NCI-H748 (cell line): Measurements from ENCODE around the gene INHBA.

Experiments used
- DNase-seq: peaks from one replicate; lab custom pipeline; 2025; ENCODE audit not compliant: unreplicated experiment; lab: John Stamatoyannopoulos, UW

Gene INHBA

DNA sequence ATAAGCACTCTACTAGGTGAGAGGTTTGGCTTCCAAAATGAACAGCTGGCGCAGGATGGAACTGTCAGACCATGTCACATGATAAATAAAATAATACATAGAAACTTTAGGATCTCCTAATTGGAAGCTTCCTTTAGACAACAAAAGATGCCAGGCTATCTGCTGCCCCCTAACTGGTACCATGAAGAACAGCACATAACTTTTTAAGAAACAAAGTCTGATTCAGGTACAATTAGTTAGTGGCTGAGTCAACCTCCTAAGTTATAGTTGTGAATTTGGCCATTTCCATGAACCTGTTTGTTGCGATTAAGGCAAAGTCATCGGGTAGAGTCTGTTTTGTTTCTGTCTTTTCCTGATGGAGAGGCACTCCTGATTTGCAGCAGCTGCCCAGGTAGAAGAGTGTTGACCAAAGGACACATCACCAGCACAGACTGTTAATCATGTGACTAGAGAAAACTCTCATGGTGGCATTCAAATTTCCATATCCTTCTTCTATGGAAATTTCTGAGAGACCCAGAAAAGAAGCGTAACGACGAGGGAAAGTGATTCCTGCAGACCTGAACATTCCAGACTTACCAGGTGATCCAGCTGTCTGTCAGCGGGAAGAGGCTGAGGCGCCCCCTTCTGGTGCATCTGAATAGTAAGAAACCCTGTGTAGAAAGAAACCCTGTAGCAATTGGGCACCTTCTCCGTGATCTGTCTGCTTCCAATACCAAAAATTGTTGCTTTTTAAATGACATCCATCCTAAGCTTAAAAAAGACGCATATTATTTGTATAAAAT is 8.6 kb upstream of the INHBA start:
- DNase-seq, result peak; percentile 3

DNA sequence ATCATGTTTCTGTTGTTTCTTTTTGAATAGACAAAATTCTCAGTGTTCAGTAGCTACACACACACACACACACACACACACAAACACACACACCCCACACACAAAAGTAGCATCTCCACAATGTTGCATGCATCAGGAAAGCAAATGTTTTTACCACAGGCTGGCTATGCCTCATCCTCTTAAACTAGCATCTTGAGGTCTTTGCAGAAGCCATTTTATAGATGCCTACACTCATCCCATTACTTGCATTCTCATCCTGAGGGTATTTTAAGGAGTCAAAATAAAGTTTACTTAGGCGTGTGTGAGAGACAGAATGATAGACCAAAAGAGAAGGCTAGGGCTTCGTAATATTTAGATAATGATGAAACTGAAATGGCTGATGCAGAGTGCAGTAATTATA is 7.9 kb upstream of the INHBA start:
- DNase-seq, result no peak

DNA sequence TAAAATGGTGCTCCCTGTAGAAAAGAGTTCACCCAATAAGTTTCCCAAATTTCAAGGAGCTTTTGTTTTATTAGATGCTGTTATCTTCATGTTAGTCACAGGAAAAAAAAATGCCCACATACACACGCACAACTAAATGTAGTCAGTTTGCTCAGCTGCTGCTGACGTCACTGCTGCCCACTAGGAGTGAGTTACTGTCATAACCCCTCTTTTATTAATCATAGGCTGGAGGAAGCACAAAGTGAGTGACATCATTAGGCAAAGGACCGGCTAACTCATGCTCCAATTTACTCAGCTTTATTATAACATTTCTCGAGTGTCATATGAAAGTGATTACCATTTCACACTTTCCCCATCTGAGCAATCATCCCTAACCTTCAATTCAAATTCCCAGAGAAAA is 6.7 kb upstream of the INHBA start:
- no peak for DNase-seq

DNA sequence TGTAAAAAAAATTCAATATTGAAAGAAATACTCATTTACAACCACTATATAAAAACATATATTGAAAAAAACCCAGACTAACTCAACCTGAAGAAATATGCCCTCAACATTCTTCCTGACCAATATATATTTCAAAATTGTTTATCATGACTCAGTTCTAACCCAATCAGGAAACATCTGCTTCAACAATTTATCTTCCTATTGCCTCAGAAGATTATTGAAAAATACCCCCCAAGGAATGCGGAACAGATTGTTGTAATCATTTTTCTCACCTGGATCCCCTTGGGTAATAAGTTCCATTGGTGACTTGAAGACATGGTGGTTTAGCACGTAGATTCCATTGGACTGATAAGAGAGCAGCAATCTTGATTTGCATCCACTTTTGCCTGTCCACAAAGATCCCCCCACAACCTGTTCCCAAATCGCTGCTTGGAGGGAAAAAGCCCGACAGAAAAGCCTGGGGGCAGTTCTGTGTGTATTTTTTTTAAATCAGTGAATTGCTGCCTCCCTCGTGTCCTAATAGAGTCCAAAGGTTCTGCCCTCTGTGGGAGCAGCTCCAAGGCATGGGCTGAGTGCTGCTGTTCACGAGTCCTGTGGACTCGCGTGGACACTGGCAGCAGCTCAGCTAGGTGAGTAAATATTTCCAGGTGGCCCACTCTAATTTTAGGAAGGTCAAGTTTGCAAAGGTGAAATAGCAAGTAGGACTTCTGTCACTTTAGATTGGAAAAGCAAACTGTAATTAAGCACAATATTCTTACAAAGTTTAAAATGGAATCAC is 5.9 kb upstream of the INHBA start:
- no peak for DNase-seq

- DNase-seq, result no peak
These were observed 3.5 kb upstream of the INHBA start for GRCh38 chr7:41706228-41706930.

DNA sequence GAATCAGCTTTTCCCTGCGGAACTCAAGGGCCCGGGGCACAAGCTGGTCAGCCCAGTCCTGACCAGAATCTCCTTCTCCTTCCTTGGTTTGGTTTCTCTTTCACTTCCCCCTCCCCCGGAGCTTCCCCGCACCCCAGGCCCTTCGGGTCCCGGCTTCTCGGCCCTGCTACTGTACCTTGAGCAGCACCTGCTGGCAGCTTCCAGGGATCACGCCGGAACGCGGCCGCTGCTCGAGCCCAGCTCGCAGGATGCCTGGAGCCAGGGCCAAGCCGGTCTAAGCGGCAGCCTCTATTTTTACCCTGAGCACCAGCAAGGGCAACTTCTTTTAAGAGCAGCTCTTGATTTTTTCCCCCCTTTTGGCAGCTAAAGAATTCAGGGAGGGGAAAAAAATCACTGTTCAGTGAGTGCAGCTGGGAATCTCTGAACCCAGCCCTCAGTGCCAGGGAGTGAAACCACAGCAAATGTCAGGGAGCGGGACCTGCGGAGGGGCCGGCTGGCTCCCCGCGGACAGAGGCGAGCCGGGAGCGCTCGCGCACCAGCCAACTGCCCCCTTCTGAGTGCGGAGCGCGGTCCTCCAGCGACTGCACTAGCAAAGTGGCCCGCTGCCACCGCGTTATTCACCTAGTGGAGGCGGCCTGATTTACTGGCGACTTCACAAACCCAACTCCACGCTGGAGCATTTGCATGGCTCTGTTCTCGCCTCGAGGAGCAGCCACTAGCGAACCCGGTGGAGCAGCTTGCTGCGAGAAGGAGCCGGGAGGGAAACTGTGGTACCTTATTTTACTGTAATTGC is 2.4 kb upstream of the INHBA start:
- DNase-seq, result peak; percentile 57

- DNase-seq, result no peak
These were observed 1.6 kb downstream of the INHBA start for GRCh38 chr7:41701068-41701941.

DNA sequence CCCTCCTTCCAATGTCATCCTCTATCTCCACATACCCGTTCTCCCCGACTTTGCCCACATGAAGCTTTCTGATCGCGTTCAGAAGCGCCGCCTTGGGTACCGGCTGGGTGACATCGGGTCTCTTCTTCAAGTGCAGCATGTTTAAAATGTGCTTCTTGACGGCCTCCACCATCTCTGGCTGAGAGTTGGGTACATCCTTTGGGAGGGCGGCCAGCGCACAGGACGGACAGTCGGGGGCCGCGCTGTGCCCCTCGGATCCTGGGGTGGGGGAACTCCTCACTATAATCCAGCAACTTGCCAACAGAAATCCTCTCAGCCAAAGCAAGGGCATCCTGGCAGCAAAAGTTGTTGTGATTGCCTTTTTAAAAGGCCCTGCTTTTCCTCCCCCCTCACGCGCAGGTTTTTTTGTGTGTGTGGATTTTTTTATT is 2.8 kb downstream of the INHBA start:
- DNase-seq, result no peak

GRCh38 chr7:41699516-41699915 is 3.4 kb downstream of the INHBA start:
- no peak for DNase-seq

DNA sequence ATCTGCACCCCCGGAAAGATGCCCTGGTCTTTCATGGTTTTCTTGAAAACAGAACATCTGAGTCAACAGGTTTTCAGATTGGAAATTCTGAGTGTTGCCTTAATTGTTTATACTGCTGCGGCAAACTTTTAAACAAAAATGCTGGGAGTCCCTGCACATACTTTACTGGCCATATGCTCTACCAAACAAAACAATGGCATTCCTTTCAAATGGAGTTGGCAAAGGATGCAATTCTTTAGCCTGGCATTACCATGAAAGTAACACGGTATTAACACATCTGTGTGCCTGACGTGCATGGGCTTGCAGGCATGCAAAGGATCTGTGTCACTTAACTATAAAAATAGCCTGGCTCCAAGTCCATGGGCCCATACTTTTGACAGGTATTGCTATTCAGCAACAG is 4.2 kb downstream of the INHBA start:
- no peak for DNase-seq

GRCh38 chr7:41698114-41698513 is 4.8 kb downstream of the INHBA start:
- no peak for DNase-seq

- peak; percentile 45 for DNase-seq
These were observed 6.5 kb downstream of the INHBA start for GRCh38 chr7:41696323-41696916.

DNA sequence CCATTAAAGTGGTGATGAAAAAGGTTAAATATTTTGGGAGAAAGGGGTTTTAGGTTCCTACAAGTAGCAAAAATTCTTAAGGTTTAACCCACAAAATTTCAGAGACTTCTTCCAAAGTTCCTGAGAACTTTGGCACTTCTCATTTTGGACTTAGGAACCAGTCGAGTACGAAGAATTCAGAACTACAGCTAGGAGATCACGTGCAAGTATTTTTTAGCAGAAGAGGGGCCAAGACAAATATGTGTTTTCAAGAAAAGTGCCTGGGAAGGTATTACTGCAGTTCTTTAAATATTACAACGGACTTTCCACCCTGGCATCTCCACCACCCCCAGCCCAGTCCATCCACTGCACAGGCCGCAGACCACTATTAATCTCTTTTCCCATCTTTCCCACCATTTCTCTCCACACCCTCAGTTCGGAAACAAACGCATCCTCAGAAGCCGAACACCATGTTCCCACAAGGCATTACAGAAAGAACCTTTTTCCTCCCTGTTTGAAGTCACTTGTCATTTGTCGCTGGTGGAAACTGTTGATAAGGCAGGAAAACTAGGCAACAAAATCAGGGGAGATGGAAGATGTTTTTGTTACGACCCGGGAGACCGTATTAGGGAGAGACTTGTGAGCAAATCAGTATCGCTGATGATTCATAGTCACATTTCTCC is 7.1 kb downstream of the INHBA start:
- no peak for DNase-seq

- DNase-seq, result no peak
These were observed 8.4 kb downstream of the INHBA start for GRCh38 chr7:41694495-41694894.

- DNase-seq, result no peak
These were observed 9.5 kb downstream of the INHBA start for GRCh38 chr7:41693150-41693997.

GRCh38 chr7:41692251-41692650 is 10.6 kb downstream of the INHBA start:
- DNase-seq, result no peak

GRCh38 chr7:41691286-41692190 is 11.4 kb downstream of the INHBA start:
- no peak for DNase-seq
